ENCODE data around the gene CYBRD1. TPM values are rescaled to one million over a fixed set of nuclear protein-coding genes. Genes with fewer than 3 reads are reported as not detected.

The CYBRD1 gene
- total and polyA plus RNA-seq, 2 experiments from 2014 or later = 42.4 to 66.1 TPM

- Histone ChIP-seq H3K9me3 (ENCODE audit: low read depth) (no peaks in the 10 kb centered on the region), H3K27ac (no peak overlapping the region), H3K4me2 (no peak overlapping the region), H2AFZ (no peak overlapping the region), H3K4me3 (no peak overlapping the region), H3K79me2 (no peaks in the 10 kb centered on the region), H4K20me1 (ENCODE audit: insufficient read depth, poor library complexity, severe bottlenecking) (no peaks in the 10 kb centered on the region), H3K36me3 (replicated peaks; ENCODE audit: insufficient read depth, low read depth) (no peaks in the 10 kb centered on the region), H3K27me3 (no peaks in the 10 kb centered on the region), H3K4me1 (ENCODE audit: insufficient read depth) (no peaks in the 10 kb centered on the region), H3K9me2 (replicated peaks; ENCODE audit: insufficient read depth) (no peaks in the 10 kb centered on the region)
- DNase-seq (ENCODE audit: low spot score) = no peak
- TF ChIP-seq EZH2phosphoT487 (IDR thresholded peaks at IDR 0.05; ENCODE audit: low read depth, severe bottlenecking, unreplicated experiment) = no peak
- TF ChIP-seq EZH2 (IDR thresholded peaks at IDR 0.05; ENCODE audit: borderline replicate concordance) = no peak
- no peak for TF ChIP-seq CTCF (IDR thresholded peaks at IDR 0.05; ENCODE audit: poor library complexity)
- 80% methylated on average over 3 of the region's 3 CpGs for WGBS (ENCODE audit: low lambda C conversion rate, missing lambda C conversion rate)
These were observed 41.0 kb downstream of the CYBRD1 start for GRCh38 chr2:171563301-171563700.

- no peak for TF ChIP-seq EZH2phosphoT487 (IDR thresholded peaks at IDR 0.05; ENCODE audit: low read depth, severe bottlenecking, unreplicated experiment)
- H2AFZ ChIP-seq = no peak overlapping the region
- no peak overlapping the region for H3K4me2 ChIP-seq
- DNase-seq (ENCODE audit: low spot score) = peak; percentile 16
- 54% methylated on average over 5 of the region's 5 CpGs for WGBS (ENCODE audit: low lambda C conversion rate, missing lambda C conversion rate)
- no peaks in the 10 kb centered on the region for H3K4me1 ChIP-seq (ENCODE audit: insufficient read depth)
- H3K27me3 ChIP-seq = no peaks in the 10 kb centered on the region
- H3K9me2 ChIP-seq (replicated peaks; ENCODE audit: insufficient read depth) = no peaks in the 10 kb centered on the region
- H3K9me3 ChIP-seq (ENCODE audit: low read depth) = no peaks in the 10 kb centered on the region
- no peak overlapping the region for H3K4me3 ChIP-seq
- no peak overlapping the region for H3K27ac ChIP-seq
- no peaks in the 10 kb centered on the region for H3K36me3 ChIP-seq (replicated peaks; ENCODE audit: insufficient read depth, low read depth)
- no peaks in the 10 kb centered on the region for H4K20me1 ChIP-seq (ENCODE audit: insufficient read depth, poor library complexity, severe bottlenecking)
- no peaks in the 10 kb centered on the region for H3K79me2 ChIP-seq
These were observed 42.2 kb downstream of the CYBRD1 start for GRCh38 chr2:171564463-171564862.

GRCh38 chr2:171566057-171566456, 43.8 kb downstream of the CYBRD1 start:
- Histone ChIP-seq H2AFZ (no peak overlapping the region), H3K79me2 (no peaks in the 10 kb centered on the region), H3K4me3 (no peak overlapping the region), H3K4me2 (no peak overlapping the region), H3K36me3 (replicated peaks; ENCODE audit: insufficient read depth, low read depth) (no peaks in the 10 kb centered on the region), H3K27me3 (no peaks in the 10 kb centered on the region), H3K9me2 (replicated peaks; ENCODE audit: insufficient read depth) (no peaks in the 10 kb centered on the region), H3K4me1 (ENCODE audit: insufficient read depth) (no peaks in the 10 kb centered on the region), H3K9me3 (ENCODE audit: low read depth) (no peaks in the 10 kb centered on the region), H4K20me1 (ENCODE audit: insufficient read depth, poor library complexity, severe bottlenecking) (no peaks in the 10 kb centered on the region), H3K27ac (no peak overlapping the region)
- TF ChIP-seq EZH2phosphoT487 (IDR thresholded peaks at IDR 0.05; ENCODE audit: low read depth, severe bottlenecking, unreplicated experiment) (no peak), CTCF (IDR thresholded peaks at IDR 0.05; ENCODE audit: poor library complexity) (no peak), EZH2 (IDR thresholded peaks at IDR 0.05; ENCODE audit: borderline replicate concordance) (no peak)
- WGBS (ENCODE audit: low lambda C conversion rate, missing lambda C conversion rate) = 48% methylated on average over 1 of the region's 1 CpG
- DNase-seq (ENCODE audit: low spot score) = no peak

- H3K27ac ChIP-seq = no peak overlapping the region
- no peaks in the 10 kb centered on the region for H3K4me1 ChIP-seq (ENCODE audit: insufficient read depth)
- H3K27me3 ChIP-seq = no peaks in the 10 kb centered on the region
- H3K36me3 ChIP-seq (replicated peaks; ENCODE audit: insufficient read depth, low read depth) = no peaks in the 10 kb centered on the region
- DNase-seq (ENCODE audit: low spot score) = no peak
- no peaks in the 10 kb centered on the region for H3K9me2 ChIP-seq (replicated peaks; ENCODE audit: insufficient read depth)
- no peaks in the 10 kb centered on the region for H4K20me1 ChIP-seq (ENCODE audit: insufficient read depth, poor library complexity, severe bottlenecking)
- H3K4me3 ChIP-seq = no peak overlapping the region
- no peaks in the 10 kb centered on the region for H3K79me2 ChIP-seq
- H3K9me3 ChIP-seq (ENCODE audit: low read depth) = no peaks in the 10 kb centered on the region
- 99% methylated on average over 4 of the region's 4 CpGs for WGBS (ENCODE audit: low lambda C conversion rate, missing lambda C conversion rate)
- no peak overlapping the region for H2AFZ ChIP-seq
- H3K4me2 ChIP-seq = no peak overlapping the region
- TF ChIP-seq EZH2 (IDR thresholded peaks at IDR 0.05; ENCODE audit: borderline replicate concordance) = no peak
- no peak for TF ChIP-seq CTCF (IDR thresholded peaks at IDR 0.05; ENCODE audit: poor library complexity)
- TF ChIP-seq EZH2phosphoT487 (IDR thresholded peaks at IDR 0.05; ENCODE audit: low read depth, severe bottlenecking, unreplicated experiment) = no peak
These were observed 44.5 kb downstream of the CYBRD1 start for GRCh38 chr2:171566753-171567152.

Measured in hepatocyte (in vitro differentiated cells).